Kidney glomerular epithelial cell (primary cell): ENCODE measurements around the gene CRYBB1.
"Not testable (repeated sequence)": the region's sequence is repeated elsewhere in the genome, so short reads cannot be mapped to it uniquely, and the experiment has no call there.

Experiments used
- DNase-seq: peaks from one replicate; lab custom pipeline; 2025; lab: John Stamatoyannopoulos, UW

Gene CRYBB1

DNA sequence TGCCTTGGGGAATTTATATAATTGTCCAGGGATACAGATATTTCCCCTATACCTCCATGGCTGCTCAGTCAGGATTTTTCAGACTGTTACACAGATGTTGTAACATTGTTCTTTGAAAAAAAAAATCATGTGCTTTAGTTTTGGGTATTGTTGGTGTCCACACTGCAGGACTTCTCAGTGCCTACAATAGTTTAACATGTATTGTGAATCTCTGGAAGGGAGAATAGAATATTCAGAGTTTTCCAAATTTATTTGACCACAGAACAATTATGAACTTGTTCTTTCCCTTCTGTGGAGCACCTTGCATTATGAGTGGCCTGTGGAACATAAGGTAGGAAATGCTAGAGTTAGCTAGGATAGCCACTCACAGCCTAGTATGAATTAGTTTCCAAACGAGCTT lies 18.5 kb upstream of the CRYBB1 start:
- no peak for DNase-seq

DNA sequence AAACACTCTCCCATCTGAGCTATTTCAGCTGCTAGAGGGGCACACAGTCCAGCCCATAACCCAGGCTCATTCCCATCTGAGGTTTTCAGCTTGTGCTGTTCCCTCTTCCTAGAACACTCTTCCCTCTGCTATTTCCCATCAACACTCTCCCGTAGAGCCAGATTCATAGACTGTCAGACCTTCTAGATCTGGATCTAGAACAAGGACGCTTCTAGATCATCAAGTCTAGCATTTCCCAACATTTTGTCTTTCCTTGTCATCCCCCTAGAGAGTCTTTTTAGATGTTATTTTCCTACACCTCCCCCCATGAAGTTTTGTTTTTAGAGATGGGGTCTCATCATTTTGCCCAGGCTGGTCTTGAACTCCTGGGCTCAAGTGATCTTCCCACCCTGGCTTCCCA lies 17.3 kb upstream of the CRYBB1 start:
- DNase-seq = no peak

DNA sequence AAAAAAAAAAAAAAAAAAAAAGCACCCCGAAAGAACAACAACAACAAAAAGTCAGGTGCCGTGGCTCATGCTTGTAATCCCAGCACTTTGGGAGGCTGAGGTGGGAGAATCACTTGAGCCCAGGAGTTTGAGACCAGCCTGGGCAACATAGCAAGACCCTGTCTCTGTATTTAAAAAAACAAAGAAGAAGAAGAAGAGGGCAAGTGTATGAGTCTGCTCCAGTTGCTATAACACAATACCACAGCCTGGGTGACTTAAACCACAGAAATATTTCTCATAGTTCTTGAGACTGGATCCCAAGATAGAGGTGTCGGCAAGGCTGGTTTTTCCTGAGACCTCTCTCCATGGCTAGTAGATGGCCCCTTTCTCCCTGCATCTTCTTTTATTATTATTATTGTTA lies 16.4 kb upstream of the CRYBB1 start:
- DNase-seq = no peak

DNA sequence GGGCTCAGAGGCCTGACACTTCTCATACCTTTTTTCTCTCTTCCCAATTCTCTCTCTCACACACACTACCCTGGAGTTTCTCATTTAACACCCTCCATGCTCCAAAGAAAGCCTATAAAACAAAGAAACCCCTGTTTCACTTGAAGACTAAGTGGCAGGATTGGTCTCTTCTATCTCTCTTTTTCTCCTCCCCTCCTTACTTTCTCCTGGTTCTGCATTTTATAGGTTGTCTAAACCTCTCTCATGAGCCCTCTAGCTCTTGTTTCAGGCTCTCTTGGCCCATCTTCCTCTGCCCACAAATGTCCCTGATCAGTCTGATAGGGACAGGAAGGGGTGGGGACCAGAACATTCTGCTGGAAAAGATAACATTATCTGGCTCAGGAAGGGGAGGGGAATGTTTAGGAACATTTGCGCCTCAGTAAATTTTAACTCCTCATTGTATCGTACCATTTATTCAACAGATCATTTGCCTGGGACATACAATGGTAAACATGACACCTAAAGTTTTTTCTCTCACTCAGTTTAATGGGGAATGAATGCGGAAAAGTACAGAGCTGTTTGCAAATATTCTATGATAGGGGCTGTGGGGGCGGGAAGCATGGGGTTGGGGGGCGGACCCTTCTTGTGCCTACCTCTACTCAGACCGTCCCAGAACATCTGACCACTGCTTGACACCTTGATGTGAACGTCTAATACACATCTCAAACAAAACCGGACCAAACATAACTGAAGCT lies 14.8 kb upstream of the CRYBB1 start:
- DNase-seq = no peak

DNA sequence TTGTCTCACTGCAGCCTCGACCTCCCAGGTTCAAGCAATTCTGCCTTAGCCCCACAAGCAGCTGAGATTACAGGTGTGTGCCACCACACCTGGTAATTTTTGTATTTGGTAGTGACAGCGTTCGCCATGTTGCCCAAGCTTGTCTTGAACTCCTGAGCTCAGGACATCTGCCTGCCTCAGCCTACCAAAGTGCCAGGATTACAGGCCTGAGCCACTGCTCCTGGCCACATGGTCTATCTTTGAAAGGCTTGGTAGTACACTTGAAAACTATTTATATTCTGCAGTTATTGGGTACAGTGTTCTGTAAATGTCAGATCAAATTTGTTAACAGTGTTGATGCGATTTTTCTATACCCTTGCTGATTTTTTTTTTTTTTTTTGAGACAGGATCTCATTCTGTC lies 13.5 kb upstream of the CRYBB1 start:
- DNase-seq = no peak

DNA sequence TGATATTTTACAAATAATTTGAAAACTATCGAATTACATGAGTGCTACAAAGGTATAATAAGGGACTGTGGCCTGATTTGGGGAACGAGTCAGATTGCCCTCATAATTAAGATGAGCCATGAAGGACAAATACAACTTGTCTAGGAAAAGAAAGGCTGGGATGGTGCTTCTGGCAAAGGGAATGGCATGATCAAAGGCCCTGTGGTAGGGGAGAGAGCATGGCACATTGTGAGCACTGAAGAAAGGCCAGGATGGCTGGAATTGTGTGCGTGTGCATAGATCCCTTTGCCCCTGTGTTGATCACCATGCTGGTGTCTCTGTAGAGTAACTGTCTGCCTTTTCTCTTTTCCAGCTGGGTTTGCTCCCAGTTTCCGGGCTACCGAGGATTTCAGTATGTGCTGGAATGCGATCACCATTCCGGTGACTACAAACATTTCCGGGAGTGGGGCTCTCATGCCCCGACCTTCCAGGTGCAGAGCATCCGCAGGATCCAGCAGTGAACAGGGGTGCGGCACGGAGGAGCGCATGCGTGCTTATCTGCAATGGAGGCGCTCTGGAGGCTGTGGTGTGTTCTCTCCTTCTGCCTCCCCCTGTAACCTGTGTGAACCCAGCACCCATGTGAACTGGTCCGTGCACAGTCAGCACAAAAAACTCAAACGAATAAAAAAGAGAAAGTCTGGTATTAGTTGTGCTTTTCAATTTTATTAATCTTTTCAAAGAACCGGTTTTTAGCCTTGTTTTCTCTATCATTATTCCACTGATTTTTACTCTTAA lies 12.3 kb upstream of the CRYBB1 start:
- no peak for DNase-seq

DNA sequence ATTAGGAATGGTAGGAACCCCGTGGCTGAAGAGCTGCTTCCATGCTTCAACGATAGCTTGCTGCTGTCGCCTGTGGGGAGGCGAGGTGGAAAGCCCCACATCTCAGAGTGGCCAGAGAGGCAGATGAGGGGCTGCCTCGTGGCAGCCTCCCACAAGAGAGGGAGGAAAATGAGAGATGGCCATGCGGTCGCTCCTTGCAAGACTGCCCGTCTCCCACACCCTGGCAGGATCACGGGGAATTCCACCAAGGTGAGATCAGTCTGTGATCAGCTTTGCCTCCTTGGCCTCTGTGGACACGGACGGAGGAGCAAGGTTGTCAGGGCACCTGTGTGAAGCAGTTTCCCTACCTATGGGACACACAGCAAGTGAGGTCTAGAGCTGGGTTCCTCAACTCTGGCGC lies 7.0 kb upstream of the CRYBB1 start:
- DNase-seq = peak; percentile 47

DNA sequence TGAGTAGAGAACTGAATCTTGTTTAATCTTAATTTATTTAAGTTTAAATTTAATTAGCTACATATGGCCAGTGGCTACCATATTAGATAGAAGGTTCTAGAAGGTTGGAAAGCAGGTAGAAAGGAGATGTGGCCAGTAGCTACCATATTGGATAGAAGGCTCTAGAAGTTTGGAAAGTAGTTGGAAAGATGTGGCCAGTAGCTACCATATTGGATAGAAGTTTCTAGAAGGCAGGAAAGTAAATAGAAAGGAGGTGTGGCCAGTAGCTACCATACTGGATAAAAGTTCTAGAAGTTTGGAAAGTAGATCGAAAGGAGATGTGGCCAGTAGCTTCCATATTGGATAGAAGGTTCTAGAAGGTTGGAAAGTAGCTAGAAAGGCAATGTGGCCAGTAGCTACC lies 6.2 kb upstream of the CRYBB1 start:
- no peak for DNase-seq

DNA sequence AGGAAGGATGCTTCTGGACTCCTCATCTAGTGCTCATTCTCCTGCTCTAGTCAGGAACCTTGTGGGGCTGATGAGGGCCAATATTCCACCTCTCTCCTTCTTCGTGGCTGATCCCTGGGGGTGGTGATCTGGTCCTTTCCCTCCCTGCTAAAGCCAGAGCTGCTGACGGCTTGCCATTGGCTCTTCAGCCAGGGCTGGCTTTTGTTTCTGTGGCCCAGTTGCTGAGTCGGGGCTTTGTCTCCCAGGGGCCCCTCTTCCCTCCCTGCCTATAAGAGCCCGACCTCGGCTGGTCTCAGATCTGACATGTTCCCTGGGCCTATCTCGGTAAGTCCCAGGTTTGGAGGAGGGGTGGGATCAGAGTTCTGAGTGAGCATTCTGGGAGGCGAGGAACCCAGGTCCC lies 3.8 kb upstream of the CRYBB1 start, which contains the start of gene CRYBA4:
Gene CRYBA4, plus strand, starts transcription at position 301 of the 400 bp plus-strand sequence. CDS start 634 bp downstream, outside the sequence.
- DNase-seq = no peak

DNA sequence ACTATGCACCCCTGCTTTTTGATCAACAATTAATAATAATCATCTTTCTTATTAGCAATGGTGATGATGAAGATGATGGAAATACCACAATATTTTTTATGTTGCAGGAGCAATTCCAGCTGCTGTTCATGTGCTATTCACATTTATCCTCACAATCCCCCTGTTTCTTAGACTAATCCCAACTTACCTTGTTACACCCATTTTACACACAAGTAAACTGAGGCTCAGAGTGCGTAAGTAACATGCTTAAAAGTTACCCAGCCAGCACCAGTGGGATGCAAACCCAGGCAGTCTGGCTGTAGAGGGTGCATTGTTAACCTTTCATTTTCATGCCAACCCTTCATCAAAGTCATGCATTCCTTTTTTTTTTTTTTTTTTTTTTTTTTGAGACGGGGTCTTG lies 2.4 kb upstream of the CRYBB1 start:
- no peak for DNase-seq

DNA sequence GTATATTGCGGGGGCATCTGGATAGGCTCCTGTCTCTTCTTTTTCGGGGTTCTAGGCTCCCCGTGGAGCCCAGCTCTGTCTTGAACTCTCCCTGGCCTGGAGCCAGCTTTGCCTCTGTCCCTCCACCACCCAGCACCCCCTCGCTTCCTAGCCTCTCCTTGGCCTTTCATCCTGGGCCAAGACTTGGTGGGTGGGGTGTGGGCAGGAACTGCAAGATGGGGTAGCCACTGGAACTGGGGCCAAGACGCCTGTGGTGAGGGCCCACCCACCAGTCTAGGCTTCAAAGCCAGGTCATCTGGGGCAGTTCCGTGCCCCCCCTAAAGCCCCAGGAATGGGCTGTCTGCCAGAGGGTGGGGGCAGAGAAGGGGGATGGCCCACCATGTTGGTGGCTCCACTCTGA lies 1.7 kb upstream of the CRYBB1 start:
- no peak for DNase-seq

DNA sequence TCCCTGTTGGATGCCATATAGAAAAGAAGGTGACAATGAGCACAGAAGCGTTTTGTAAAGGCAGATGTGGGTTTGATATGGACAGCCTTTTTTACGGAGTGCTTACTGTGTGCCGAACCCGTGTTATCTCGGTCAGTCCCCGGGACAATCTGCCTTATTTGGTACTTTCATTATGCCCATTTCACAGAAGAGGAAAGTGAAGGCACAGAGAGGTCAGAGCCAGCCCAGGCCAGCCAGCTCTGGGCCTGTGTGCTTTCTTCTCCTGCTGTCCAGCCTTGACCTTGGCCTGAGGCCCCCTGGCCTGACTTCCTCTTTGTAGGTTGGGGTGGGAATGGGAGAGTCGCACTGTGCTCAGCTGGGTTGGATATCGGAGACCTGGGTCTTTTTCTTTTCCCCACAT lies 628 bp upstream of the CRYBB1 start:
- no peak for DNase-seq

DNA sequence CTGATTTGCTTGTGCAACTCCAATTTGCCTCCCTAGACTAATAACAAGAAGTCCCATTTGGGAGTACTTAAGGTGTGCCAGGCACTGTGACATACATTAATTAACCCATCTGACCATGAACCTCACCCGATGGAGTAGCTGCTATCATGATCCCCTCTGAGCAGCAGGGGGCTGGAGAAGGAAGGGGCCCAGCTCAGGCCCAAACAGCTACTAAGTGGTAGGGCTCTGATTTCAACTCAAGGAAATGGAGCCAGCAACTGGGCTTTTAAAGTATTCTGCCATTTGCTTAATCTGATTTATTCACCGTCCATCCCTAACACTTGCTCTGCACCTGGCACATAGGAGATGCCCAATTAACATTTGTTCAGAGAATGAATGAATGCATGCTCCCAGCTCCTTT lies 1.2 kb downstream of the CRYBB1 start:
- DNase-seq = no peak

DNA sequence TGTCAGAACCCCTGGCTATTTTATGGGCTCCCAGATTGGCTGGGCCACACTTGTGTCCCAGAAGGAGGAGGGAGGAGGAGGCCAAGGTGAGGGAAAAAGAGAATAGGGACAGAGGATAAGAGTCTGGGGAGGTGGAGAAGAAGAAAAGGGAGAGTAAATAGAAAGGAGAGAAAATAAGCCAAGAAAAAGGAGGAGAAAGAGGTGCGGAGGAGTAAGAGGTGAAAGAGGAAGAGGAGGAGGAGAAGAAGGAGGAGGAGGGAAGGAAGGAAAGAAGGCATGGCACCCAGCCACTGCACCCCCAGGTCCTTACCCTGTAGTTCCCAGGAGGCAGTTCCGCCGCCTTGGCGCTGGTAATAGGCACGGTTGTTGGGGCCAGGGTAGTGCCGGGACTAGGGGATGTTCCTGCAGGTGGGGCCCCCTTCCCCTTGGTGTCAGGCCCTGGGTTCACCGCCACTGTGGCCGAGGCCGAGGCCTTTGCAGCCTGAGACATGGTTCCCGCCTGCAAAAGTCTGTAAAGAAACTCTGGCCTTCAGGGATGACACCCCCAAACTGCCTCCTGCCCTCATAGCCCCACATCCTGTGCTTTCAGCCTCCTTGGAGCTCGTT lies 1.9 kb downstream of the CRYBB1 start:
- DNase-seq = no peak

DNA sequence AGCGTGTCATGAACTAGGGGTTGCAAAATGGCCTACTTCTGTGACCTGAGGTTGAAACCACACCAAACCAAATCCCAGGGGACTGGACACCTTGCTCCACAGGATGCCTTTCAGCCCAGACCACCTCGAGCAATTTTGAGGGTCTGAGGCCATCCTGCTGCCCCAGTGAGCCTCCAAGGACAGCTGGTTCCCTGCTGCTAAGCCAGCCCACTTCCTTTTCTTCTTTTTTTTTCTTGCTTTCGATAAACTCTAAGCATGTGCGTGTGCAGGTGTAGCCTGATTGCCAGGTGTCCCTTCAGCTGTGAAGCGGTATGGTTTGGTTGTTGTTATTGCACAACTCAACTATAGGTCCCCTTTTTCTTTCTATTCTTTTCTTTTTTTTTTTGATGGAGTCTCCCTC lies 2.7 kb downstream of the CRYBB1 start:
- DNase-seq = no peak

DNA sequence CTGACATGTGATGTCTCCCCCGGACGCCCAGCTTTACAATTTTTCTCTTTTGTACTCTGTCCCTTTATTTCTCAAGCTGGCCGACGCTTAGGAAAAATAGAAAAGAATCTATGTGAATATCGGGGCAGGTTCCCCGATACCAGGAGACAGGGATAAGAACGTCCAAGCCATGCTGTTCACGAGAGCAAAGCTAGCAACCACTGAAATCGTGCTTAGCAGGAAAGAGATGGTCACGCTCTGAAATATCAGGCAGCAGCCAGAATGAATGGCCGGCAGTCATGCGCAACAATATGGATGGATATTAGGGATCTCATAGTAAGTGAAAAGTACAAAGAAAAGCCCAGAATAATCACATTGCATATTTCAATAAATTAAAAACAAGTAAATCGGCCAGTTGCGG lies 3.5 kb downstream of the CRYBB1 start:
- no peak for DNase-seq

DNA sequence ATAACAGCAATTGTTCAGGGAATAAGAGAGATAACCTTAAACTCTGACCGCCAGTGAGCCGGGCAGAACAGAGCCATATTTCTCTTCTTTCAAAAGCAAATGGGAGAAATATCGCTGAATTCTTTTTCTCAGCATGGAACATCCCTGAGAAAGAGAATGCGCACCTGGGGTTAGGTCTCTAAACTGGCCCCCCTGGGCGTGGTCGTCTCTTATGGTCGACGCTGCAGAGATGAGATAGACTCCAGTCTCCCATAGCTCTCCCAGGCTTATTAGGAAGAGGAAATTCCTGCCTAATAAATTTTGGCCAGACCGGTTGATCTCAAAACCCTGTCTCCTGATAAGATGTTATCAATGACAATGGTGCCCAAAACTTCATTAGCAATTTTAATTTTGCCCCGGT lies 4.1 kb downstream of the CRYBB1 start:
- not testable (repeated sequence) for DNase-seq

DNA sequence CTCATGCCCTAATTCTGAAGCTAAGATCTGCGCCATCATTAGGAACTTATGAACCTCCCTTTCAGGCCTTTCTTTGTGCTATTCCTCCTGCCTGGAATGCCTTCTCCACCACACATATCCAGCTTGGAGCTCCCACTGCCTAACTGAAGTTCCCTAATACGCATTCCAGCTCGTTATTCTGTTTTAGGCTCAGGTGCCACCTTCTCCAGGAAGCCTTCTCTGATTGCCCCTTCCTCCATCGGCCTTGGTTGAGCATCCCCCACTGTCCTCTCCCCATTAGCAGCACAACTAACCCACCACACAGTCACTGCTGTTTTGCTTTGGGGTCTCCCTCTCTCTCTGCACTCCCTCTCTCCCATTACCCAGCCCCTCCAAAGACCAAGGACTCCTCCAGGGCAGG lies 5.2 kb downstream of the CRYBB1 start:
- DNase-seq = no peak

DNA sequence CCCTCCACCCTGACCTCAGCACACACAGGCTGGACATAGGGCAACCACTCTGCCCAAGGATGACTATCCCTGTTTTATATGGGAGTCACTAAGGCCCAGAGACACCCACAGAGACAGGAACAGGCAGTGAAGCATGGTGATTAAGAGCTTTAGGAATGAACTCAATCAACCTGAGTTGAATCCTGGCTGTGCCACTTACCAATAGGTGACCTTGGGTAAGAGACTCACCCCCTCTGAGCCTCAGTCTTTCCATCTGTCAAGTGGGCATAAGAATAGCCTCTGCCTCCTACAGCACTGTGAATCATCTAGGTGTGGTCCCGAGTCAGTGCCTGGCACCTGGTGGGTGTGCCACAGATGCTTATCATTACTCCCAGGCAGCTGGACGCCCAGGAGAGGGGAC lies 6.8 kb downstream of the CRYBB1 start:
- no peak for DNase-seq

DNA sequence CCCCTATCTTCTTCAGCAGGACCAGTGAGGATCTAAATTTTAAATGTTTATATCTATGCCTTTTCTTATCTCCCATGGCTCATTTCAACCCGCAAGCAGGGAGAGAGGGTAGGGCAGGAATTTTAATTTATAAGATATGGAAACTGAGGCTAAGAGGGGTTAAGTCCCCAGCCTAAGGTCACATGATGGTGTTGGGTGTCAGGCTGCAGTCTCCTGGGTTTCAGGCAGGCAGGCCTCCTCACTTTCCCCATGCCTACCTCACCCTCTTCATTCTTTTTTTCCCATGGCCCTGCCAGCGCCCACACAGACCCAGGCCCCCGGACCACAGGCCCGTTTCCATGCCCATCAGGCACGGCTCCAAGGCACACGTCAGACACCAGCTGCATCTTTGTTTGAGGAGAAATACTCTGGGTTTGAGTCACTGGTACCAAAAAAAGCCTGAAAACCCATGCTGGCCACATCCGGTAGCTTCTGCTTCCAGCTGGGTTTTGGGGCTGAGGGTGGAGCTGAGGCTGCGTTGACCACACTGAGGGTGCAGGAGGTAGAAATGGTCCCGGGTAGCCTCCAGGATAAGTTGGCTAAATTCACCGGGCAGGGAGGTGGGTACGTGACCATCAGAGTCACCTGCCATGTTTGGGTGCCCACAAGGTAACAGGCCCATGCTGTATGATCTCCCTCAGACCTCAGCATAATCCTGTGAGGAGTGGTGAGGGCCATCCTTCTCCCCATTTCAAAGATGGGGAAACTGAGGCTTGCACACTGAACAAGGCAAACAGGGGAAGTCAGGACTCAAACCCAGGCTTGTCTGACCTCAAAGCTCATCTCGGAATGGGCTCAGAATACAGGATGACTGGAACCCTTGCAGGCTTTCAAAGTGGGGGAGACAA lies 7.5 kb downstream of the CRYBB1 start:
- DNase-seq = no peak

DNA sequence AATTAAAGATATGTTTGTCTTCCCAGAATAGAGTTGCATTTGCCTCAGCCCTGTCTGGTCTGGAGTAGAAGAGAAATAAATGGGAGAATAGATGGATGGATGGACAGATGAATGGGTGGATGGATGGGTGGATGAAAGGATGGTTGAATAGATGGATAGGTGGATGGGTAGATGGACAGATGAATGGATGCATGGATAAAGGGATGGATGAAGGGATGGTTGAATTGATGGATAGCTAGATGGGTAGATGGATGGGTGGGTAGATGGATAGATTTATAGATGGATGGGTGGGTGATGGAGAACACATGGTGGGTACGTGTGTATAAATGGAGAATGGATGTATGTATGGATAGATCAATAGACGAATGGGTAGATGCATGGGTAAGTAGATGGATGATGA lies 8.5 kb downstream of the CRYBB1 start:
- DNase-seq = no peak

DNA sequence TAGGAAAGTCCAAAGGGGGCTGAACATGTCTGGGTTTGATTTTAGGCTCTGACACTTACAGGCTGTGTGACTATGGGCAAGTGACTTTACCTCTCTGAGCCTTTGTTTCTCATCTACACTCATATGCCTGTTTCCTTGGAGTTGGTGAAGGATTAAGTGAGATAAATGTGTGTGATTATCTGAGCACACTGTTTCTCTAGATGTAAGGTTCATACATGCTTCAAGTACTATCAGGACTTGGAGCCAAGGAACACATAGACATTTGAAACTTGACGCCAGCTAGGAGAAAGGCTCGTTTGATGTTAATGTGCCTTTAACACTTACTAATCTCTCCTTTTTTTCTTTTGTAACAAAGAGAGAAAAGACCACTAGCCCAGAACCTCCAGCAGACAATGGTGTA lies 9.7 kb downstream of the CRYBB1 start:
- no peak for DNase-seq
